ENCODE data around the gene ZNF468.
A peak's percentile ranks its signal among the peaks of the same experiment; 100 is the strongest.
"Not testable (repeated sequence)": the region's sequence is repeated elsewhere in the genome, so short reads cannot be mapped to it uniquely, and the experiment has no call there.

The ZNF468 gene

DNA sequence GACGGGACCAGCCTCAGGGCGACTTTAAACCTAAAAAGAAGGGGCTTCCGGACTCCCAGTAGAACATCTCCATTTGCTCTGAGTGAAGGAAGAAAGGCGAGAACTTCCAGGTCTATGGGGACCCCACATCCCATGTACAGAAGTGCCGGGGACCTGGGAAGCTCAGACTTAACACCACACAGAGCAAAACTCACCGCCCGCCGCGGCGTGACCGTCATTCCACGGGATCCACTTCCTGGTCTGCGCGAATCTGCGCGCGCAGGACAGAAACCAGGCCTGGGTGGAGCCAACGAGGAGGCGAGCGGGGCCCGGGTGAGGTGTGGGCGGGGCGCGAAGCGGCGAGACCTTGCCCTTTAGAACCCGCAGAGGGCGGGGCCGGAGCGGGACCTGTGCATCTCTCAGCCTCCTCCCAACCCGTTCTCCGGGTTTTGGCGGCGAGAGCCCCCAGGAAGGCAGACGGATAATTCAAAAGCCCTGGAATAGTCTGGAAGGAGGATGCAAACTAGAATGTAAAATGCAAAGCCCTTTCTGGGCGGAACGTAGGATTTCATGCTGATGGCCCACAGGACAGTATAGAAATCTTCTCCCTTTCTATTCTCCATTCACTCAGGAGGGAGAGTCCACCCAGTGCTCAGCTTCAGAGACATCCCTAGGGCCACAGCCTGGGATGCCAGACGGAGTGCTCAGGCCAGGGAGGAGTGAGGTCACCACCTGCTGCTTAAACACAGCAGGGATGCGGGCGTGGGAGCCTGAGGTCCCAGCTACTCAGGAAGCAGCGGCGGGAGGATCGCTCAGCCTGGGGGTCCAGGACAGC lies at the start of gene ZNF468:
Gene ZNF468 (minus strand): TSS at position 242 of the 814 bp plus-strand sequence. CDS start 3,347 bp downstream, outside the sequence.
- DNase-seq = peak; percentile 63

DNA sequence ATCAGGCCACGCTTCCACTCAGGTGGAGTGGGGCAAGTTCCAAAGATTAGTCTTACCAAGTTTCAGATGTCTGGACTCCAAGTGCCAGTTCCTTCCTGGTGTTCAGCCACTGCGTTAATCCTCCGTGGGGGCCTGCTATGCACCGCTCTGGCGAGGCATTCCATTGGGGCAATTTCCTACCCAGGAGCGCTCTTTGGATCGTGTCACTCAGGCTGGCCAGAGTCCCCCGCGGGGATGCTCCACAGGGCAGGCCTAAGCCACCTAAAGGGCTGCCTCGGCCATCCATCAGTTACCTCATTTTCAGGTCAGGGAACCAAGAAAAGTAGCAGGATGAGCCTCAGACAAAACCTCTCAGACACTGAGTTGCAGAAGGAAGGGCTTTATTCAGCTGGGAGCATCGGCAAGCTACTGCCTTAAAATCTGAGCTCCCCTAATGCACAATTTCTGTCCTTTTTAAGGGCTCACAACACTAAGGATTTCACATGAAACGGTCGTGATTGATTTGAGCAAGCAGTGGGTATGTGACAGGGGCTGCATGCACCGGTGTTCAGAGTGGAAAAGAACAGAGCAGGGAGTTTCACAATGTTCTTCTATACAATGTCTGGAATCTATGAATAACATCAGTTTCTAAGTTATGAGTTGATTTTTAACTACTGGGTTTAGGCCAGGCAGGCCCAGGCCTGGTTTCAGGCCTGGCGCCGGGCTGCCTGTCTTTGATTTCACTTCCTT lies 46.8 kb upstream of the ZNF468 start:
- DNase-seq = not testable (repeated sequence)

DNA sequence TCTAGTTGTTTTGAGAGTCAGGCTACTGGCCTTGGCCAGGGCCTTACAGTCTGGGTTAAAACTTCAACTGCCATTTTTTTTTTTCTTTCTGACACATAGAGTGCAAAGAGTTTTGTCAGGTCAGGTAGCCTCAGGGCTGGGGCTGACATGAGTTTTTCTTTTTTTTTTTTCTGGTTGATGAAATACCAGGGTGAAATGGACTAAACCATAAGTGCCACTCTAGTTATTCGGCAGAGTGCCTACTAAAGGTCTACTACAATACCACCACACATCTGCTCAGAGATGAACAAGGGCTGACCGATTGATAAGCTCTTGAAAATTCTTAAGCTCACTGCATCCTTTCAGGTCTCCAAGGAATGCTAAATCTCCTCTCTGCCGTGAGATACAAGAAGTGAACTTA lies 44.4 kb upstream of the ZNF468 start:
- DNase-seq = no peak

DNA sequence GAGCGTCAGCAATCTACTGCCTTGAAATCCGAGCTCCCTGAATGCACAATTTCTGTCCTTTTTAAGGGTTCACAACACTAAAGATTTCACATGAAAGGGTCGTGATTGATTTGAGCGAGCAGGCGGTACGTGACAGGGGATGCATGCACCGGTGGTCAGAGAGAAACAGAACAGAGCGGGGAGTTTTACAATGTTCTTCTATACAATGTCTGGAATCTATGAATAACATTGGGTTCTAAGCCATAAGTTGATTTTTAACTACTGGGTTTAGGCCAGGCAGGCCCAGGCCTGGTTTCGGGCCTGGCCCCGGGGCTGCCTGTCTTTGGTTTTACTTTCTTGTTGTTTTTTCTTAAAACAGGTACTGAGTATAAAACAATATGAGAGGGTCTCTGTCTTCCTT lies 41.2 kb upstream of the ZNF468 start:
- DNase-seq = not testable (repeated sequence)

DNA sequence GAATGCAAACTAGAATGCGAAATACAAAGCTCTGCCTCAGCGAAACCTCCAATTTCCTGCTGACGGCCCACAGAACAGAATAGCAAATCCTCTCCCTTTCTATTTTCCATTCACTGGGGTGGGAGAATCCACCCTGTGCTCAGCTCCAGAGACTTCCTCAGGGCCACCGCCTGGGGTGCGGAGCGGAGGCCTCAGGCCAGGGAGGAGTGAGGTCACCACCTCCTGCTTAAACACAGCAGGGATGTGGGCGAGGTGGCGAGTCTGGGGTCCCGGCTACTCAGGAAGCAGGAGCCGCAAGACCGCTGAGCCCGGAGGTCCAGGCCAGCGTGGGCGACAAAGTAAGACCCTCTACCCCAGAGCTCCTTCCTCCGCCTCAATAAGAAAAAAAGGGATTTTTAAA lies 40.7 kb upstream of the ZNF468 start:
- DNase-seq = no peak

DNA sequence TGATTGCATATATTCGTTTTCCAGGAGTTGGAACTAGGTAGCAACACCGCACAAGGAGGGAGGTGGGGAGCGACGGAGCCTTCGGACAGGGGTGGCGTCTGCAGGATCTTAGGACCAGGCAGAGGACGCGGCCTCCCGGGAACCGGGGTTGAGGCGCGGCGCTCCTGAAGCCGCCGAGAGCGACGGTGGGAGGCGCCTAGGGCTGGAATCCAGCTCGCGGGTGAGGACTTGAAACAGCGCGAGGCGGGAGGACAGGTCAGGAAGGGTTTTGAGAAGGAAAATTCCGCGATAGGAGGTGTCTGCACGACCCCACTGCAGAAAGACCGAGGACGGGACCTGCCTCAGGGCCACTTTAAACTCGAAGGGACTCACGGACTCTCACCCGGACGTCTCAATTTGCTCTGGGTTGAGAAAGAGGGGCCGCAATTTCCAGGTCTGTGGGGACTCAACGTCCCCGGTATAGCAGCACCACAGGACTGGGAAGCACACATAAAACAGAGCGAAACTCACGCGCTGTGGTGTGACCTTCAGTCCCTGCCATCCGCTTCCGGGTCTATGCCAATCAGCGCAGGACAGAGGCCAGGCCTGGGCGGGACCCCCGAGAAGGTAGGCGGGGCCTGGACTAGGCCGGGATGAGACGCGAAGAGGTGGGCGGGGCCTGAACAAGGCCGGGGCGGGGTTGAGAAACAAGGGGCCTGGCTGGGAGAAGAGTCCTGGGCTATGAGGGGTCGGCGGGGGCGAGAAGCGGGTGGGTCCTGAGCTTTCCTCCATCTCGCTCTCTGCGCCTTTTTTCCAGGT lies 39.9 kb upstream of the ZNF468 start, which contains the start of gene ZNF320:
Gene ZNF320 (minus strand): TSS at position 498 of the 798 bp plus-strand sequence. CDS start 7,380 bp downstream, outside the sequence.
- peak; percentile 88 for DNase-seq

GRCh38 chr19:52896431-52897137 lies 39.2 kb upstream of the ZNF468 start:
- DNase-seq = peak; percentile 29

- no peak for DNase-seq
Observed at GRCh38 chr19:52891336-52891735, 33.9 kb upstream of the ZNF468 start.

- no peak for DNase-seq
Observed at GRCh38 chr19:52889931-52890330, 32.5 kb upstream of the ZNF468 start.

- no peak for DNase-seq
Observed at GRCh38 chr19:52889076-52889475, 31.7 kb upstream of the ZNF468 start.

DNA sequence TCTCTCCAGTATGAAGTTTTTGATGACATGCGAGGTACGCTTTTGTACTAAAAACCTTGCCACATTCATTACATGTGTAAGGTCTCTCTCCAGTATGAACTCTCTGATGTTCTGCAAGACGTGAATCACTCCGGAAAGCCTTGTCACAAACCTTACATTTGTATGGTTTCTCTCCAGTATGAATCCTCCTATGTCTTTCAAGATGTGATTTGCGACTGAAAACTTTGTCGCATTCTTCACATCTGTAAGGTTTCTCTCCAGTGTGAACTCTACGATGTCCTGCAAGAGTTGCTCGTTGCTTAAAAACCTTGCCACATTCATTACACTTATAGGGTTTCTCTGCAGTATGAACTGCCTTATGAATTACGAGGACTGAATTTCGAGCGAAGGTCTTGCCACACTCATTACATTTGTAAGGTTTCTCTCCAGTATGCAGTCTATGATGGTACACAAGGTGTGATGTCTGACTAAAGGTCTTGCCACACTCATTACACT lies 23.5 kb upstream of the ZNF468 start:
- DNase-seq = no peak

GRCh38 chr19:52872996-52873395 lies 15.6 kb upstream of the ZNF468 start:
- not testable (repeated sequence) for DNase-seq

- DNase-seq = no peak
Observed at GRCh38 chr19:52871466-52871865, 14.0 kb upstream of the ZNF468 start.

DNA sequence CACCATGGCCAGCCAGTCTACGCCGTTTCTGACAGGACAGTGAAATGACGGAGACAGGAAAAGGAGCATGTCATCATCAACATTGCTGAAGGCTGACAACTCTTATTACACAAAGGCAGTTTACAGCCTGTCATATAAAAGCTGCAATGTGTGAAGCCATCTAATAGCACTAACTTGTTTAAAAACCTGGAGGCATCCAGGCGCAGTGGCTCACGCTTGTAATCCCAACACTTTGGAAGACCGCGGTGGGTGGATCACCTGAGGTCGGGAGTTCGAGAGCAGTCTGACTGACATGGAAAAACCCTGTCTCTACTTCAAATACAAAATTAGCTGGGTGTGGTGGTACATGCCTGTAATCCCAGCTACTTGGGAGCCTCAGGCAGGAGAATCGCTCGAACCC lies 10.6 kb upstream of the ZNF468 start:
- DNase-seq = not testable (repeated sequence)

- DNase-seq = not testable (repeated sequence)
Observed at GRCh38 chr19:52856540-52857377, 660 bp downstream of the ZNF468 start.

GRCh38 chr19:52847352-52847751 lies 10.1 kb downstream of the ZNF468 start:
- DNase-seq = not testable (repeated sequence)

DNA sequence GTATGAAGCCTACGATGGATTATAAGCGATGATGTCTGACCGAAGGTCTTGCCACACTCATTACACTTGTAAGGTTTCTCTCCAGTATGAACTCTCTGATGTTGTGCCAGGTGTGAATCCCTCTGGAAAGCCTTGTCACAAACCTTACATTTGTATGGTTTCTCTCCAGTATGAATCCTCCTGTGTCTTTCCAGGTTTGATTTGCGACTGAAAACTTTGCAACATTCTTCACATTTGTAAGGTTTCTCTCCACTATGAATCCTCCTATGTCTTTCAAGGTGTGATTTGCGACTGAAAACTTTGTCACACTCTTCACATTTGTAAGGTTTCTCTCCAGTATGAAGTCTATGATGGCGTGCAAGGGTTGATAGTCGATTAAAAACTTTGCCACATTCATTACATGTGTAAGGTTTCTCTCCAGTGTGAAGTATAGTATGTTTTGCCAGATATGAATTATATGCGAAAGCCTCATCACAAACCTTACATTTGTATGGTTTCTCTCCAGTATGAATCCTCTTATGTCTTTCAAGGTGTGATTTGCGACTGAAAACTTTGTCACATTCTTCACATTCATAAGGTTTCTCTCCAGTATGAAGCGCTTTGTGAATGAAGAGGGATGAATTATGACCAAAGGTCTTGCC lies 16.5 kb downstream of the ZNF468 start:
- DNase-seq = not testable (repeated sequence)

GRCh38 chr19:52834289-52834688 lies 23.1 kb downstream of the ZNF468 start:
- DNase-seq = not testable (repeated sequence)

DNA sequence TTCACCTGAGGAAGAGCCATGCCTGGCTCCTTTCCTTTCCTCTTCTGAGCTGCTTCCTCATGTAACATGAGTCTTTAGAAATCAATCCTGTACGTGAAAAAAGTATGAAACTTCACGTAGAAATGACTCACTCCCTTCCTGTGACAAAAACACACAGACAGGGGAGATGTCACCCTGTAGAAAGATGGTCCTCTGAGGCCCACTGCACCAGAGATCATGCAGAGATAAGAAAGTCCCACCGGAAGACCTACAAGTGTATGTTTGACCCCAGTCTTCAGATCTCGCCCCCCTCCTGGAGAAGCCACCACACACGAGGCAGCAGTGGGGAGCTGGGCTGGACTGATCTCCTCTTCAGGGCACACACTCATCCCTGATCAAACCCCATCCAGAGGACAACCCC lies 23.9 kb downstream of the ZNF468 start:
- DNase-seq = not testable (repeated sequence)

DNA sequence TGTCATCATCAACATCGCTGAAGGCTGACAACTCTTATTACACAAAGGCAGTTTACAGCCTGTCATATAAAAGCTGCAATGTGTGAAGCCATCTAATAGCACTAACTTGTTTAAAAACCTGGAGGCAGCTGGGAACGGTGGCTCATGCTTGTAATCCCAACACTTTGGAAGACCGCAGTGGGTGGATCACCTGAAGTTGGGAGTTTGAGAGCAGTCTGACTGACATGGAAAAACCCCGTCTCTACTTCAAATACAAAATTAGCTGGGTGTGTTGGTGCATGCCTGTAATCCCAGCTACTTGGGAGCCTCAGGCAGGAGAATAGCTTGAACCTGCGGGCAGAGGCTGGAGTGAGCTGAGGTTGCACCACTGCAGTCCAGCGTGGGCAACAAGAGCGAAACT lies 27.6 kb downstream of the ZNF468 start:
- not testable (repeated sequence) for DNase-seq

DNA sequence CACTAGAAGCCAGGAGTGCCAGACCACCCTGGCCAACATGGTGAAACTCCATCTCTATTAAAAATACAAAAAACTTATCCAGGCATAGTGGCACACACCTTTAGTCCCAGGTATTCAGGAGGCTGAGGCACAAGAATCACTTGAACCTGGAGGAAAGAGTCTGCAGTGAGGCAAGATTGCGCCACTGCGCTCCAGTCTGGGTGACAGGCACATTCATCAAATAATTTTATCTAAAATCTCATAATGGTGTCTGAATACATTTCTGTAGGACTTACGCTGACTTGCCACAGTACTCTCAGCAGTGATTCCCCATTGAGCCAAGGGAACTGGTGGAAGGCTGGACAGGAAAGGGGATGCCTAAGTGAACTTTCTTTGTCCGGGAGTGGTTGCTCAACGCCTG lies 31.7 kb downstream of the ZNF468 start:
- DNase-seq = no peak
